Neural cell (in vitro differentiated cells): ENCODE data around the gene SETD1A.

Experiments
- EZH2 ChIP-seq: fragments of 200-600, 300-800 bp; shearing (Covaris generic), sonication (generic); IDR thresholded peaks from 2 replicates; pipeline ENCODE4 v1.6.1; 2014; ENCODE audit warnings: antibody characterized with exemption, low read length, borderline replicate concordance, mild to moderate bottlenecking; ENCODE audit not compliant: insufficient read depth, poor library complexity, severe bottlenecking
- MXI1 ChIP-seq: fragments of 450-650 bp; conservative IDR thresholded peaks from 2 replicates; pipeline ENCODE4 v1.6.1; 2014; ENCODE audit warnings: antibody characterized with exemption, mild to moderate bottlenecking; ENCODE audit not compliant: poor library complexity, severe bottlenecking
- POLR2AphosphoS5 ChIP-seq: IDR thresholded peaks from 2 replicates; pipeline ENCODE4 v1.6.1; 2012
- RAD21 ChIP-seq: fragments of 450-650 bp; conservative IDR thresholded peaks from 2 replicates; pipeline ENCODE4 v1.6.1; 2014; ENCODE audit warnings: antibody characterized with exemption, mild to moderate bottlenecking, moderate library complexity
- TAF1 ChIP-seq: IDR thresholded peaks from 2 replicates; pipeline ENCODE4 v1.6.1; 2012; ENCODE audit warnings: low read depth
- TF ChIP-seq, protein P1 (sequence below): fragments of 450-650 bp; IDR thresholded peaks from 2 replicates; pipeline ENCODE4 v1.5.1; 2014; ENCODE audit warnings: antibody characterized with exemption, mild to moderate bottlenecking, moderate library complexity; ENCODE audit not compliant: poor library complexity, severe bottlenecking
- TF ChIP-seq, protein P2 (sequence below): IDR thresholded peaks from 2 replicates; pipeline ENCODE4 v1.6.1; 2012; ENCODE audit warnings: borderline replicate concordance

DNA sequence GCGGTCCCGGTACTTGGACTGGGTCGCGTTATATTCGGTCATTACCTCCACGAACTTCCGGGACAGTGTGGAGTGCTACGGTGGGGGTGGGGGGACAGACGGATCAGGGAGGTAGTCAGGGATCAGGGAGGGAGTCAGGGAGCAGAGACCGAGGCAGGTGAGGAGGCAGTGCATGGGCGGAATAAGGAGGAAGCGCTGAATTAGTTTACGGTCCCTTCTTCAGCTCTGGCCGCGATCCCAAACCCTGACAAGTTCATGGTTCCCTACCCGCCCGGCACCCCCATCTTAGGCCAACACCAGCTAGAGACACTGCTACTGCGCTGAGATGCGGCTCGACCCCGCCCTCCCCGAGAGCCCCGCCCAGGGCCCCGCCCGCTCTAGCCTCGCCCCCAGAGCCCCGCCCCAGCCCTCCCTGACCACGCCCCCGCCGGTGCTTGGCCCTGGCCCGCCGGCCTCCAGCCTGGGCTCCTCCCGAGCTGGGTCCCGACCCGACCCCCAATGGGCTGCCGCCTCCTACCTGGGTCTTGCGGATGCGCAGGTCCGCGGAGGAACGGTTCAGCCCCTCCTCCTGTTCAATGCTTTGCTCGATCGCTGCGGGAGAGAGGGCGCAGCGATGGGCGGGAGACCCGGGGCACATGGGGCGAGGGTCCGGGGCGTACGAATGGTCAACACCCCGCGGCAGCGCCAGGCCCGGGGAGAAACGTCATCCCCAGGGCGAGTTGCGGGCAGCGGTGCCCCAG, 39.6 kb downstream of the SETD1A start:
- TF ChIP-seq, protein P1, sequence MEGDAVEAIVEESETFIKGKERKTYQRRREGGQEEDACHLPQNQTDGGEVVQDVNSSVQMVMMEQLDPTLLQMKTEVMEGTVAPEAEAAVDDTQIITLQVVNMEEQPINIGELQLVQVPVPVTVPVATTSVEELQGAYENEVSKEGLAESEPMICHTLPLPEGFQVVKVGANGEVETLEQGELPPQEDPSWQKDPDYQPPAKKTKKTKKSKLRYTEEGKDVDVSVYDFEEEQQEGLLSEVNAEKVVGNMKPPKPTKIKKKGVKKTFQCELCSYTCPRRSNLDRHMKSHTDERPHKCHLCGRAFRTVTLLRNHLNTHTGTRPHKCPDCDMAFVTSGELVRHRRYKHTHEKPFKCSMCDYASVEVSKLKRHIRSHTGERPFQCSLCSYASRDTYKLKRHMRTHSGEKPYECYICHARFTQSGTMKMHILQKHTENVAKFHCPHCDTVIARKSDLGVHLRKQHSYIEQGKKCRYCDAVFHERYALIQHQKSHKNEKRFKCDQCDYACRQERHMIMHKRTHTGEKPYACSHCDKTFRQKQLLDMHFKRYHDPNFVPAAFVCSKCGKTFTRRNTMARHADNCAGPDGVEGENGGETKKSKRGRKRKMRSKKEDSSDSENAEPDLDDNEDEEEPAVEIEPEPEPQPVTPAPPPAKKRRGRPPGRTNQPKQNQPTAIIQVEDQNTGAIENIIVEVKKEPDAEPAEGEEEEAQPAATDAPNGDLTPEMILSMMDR = no peak
- no peak for TF ChIP-seq EZH2
- TF ChIP-seq, protein P2, sequence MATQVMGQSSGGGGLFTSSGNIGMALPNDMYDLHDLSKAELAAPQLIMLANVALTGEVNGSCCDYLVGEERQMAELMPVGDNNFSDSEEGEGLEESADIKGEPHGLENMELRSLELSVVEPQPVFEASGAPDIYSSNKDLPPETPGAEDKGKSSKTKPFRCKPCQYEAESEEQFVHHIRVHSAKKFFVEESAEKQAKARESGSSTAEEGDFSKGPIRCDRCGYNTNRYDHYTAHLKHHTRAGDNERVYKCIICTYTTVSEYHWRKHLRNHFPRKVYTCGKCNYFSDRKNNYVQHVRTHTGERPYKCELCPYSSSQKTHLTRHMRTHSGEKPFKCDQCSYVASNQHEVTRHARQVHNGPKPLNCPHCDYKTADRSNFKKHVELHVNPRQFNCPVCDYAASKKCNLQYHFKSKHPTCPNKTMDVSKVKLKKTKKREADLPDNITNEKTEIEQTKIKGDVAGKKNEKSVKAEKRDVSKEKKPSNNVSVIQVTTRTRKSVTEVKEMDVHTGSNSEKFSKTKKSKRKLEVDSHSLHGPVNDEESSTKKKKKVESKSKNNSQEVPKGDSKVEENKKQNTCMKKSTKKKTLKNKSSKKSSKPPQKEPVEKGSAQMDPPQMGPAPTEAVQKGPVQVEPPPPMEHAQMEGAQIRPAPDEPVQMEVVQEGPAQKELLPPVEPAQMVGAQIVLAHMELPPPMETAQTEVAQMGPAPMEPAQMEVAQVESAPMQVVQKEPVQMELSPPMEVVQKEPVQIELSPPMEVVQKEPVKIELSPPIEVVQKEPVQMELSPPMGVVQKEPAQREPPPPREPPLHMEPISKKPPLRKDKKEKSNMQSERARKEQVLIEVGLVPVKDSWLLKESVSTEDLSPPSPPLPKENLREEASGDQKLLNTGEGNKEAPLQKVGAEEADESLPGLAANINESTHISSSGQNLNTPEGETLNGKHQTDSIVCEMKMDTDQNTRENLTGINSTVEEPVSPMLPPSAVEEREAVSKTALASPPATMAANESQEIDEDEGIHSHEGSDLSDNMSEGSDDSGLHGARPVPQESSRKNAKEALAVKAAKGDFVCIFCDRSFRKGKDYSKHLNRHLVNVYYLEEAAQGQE = no peak
- TF ChIP-seq TAF1 = no peak
- TF ChIP-seq MXI1 = no peak
- TF ChIP-seq POLR2AphosphoS5 = no peak
- no peak for TF ChIP-seq RAD21
